Activated naive CD4-positive, alpha-beta T cell treated with anti-CD3 and anti-CD28 coated beads for 36 hours (primary cell): Measurements from ENCODE around the gene ITPR2. TPM values are rescaled to one million over a fixed set of nuclear protein-coding genes. Genes with fewer than 3 reads are reported as not detected.

Experiments
- CTCF ChIA-PET: fragments of 350-600 bp; sonication (Branson Sonifier 250); formaldehyde crosslinking; loops from one replicate; lab custom pipeline; 2021; ENCODE audit warnings: antibody characterized with exemption; lab: Charles Lee
- DNase-seq: peaks from one replicate; pipeline ENCODE4 v3.0.0-alpha.2; 2020
- H3K27ac Mint-ChIP-seq: one replicate; pipeline ENCODE4 v1.8.0; 2021; ENCODE audit warnings: mild to moderate bottlenecking, mixed read lengths
- H3K27me3 Mint-ChIP-seq: one replicate; pipeline ENCODE4 v1.8.0; 2021; ENCODE audit warnings: low read depth, mixed read lengths
- H3K36me3 Mint-ChIP-seq: one replicate; pipeline ENCODE4 v1.8.0; 2021; ENCODE audit warnings: low read depth, mixed read lengths
- H3K4me1 Mint-ChIP-seq: one replicate; pipeline ENCODE4 v1.8.0; 2021; ENCODE audit warnings: low read depth, mixed read lengths
- H3K4me3 Mint-ChIP-seq: one replicate; pipeline ENCODE4 v1.8.0; 2021; ENCODE audit warnings: mild to moderate bottlenecking, moderate library complexity, mixed read lengths
- H3K9me3 Mint-ChIP-seq: one replicate; pipeline ENCODE4 v1.8.0; 2021; ENCODE audit warnings: mixed read lengths
- intact Hi-C: fragments of 100-400 bp; cut with micrococcal nuclease; formaldehyde crosslinking; loops from one replicate; pipeline ENCODE4 v1.15.1; 2023
- total RNA-seq, 2 experiments: library from RNA; stranded (reverse); gene quantifications; one replicate each; pipeline ENCODE4 v1.2.3, GENCODE V29; 2021

Gene ITPR2
- total RNA-seq, 2 experiments from 2014 or later: 24.4 to 24.5 TPM

DNA sequence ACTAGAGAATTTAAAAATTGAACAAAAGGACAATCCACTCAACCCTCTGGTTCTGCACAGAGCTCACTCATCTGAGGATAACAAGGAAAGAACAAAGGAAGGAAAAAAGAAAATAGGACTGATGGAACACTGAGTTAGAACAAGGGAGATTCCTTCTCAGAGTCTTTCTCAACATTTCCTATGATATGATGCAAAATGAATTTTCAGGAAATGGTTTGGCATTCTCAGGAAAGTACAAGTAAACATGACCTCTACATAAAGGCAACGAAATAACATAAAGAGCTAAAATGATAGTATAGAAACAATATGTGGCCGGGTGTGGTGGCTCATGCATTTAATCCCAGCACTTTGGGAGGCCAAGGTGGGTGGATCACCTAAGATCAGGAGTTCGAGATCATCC lies 135.8 kb downstream of the ITPR2 start:
- no peak for DNase-seq
- H3K4me1 Mint-ChIP-seq: no peaks in the 10 kb centered on the region
- no peaks in the 10 kb centered on the region for H3K9me3 Mint-ChIP-seq
- H3K4me3 Mint-ChIP-seq: no peak overlapping the region
- H3K27me3 Mint-ChIP-seq: no peaks in the 10 kb centered on the region
- H3K36me3 Mint-ChIP-seq: peaks cover 26% of the 10 kb centered on the region
- intact Hi-C loops: no loop called here
- CTCF ChIA-PET: interaction anchor here (1.4 kb wide), 1 partner anchor 16 kb away, joined by 3 read pairs; no protein-coding TSS in a partner anchor
- H3K27ac Mint-ChIP-seq: no peak overlapping the region

DNA sequence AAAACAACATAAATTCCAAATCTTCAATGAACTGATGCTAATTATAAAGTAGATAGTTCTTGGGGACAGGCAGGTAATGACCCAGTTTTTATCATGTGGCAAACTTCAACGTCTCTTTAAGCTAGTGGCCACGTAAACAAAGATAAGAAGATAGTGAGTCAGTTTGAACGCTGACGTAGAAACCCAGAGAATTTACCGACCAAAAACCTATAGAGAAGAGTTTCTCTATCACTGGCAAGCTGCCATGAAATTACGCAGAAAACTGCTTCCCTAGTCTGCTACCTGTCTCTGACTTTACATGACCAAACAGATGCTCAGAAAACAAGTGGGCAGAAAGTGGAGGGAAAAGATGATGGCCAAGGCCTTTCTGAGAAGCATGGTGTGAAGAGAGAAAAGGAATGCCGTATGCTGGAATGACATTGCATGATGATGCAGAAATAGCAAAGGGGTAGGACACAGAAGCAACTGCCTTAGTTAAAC lies 136.3 kb downstream of the ITPR2 start:
- Mint-ChIP-seq H3K36me3 (peaks cover 26% of the 10 kb centered on the region), H3K27me3 (no peaks in the 10 kb centered on the region), H3K9me3 (no peaks in the 10 kb centered on the region), H3K4me1 (no peaks in the 10 kb centered on the region), H3K4me3 (no peak overlapping the region), H3K27ac (no peak overlapping the region)
- CTCF ChIA-PET: interaction anchor here (1.4 kb wide), 1 partner anchor 15 kb away, joined by 3 read pairs; no protein-coding TSS in a partner anchor
- no peak for DNase-seq
- intact Hi-C loops: no loop called here

DNA sequence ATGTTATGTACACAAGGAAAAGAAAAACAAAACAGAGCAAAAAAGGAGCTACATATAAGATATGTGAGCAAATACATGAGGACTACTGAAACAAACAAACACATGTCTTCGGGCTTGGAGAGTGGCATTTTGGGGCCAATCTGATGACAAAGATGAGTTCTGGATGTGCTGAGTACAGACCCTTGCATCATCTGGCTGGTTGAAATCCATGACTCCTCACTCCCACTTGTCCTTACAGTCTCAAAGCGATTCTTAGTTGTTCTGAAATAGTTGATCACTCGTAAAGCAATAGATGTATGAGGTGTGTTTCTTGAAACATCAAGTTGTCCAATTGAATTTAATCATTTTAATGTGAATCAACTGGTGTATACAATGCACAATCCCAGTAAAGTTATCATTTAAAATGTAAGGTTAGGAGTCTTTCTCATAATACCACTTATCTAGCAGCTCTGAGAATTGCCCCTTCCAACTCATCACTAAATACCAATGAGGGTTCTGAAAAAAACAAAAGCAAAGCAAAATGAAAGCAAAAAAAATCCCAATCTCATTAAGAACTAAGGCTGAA lies 136.9 kb downstream of the ITPR2 start:
- Mint-ChIP-seq H3K4me1 (no peaks in the 10 kb centered on the region), H3K9me3 (no peaks in the 10 kb centered on the region), H3K27ac (no peak overlapping the region), H3K36me3 (peaks cover 26% of the 10 kb centered on the region), H3K4me3 (no peak overlapping the region), H3K27me3 (no peaks in the 10 kb centered on the region)
- no peak for DNase-seq
- intact Hi-C loops: no loop called here
- CTCF ChIA-PET: interaction anchor here (1.4 kb wide), 1 partner anchor 15 kb away, joined by 3 read pairs; no protein-coding TSS in a partner anchor

DNA sequence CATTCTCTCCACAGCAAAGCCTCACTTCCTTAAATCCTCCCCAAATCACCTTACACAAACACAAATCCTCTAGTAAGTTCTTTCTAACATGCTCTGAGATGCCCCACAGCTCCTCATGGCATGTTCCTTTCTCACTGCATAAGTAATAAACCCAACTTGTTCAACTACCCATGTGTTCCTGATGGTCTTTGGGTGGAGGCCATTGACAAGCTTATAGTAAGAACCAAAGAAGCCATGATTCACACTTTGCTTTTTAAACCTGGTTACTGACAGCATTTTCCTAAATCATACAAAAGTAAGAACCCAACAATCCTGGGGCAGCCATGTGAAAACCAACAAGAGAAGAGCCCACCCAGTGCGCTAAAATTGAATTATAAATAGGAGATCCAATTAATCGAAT lies 138.6 kb downstream of the ITPR2 start:
- CTCF ChIA-PET: no interaction called here
- intact Hi-C loops: no loop called here
- H3K27me3 Mint-ChIP-seq: no peaks in the 10 kb centered on the region
- no peaks in the 10 kb centered on the region for H3K9me3 Mint-ChIP-seq
- H3K36me3 Mint-ChIP-seq: peaks cover 26% of the 10 kb centered on the region
- H3K4me1 Mint-ChIP-seq: no peaks in the 10 kb centered on the region
- no peak overlapping the region for H3K27ac Mint-ChIP-seq
- no peak for DNase-seq
- H3K4me3 Mint-ChIP-seq: no peak overlapping the region

DNA sequence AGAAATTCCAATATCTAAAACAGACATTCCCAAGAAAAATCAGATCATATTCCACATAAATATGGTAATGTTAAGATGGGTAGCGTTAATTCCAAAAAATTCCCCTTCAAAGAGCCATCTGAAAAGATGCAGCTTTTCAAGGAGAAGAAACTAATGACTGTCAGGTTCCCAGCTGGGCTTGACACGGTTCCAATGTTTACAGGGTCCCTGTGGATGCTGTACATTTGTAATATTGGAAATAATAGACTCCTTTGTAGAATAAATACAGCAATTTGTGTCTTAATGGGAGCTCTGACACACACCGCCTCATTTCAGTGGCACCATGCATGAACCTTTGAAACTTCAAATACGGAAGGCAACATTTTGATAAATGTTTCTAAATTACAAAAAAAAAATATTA lies 140.6 kb downstream of the ITPR2 start:
- H3K4me1 Mint-ChIP-seq: no peaks in the 10 kb centered on the region
- H3K27me3 Mint-ChIP-seq: no peaks in the 10 kb centered on the region
- H3K4me3 Mint-ChIP-seq: no peak overlapping the region
- CTCF ChIA-PET: interaction anchor here (1.1 to 2.3 kb wide), 2 partner anchors 9 to 11 kb away, joined by 3 to 8 read pairs; no protein-coding TSS in a partner anchor
- no peak overlapping the region for H3K27ac Mint-ChIP-seq
- no peaks in the 10 kb centered on the region for H3K9me3 Mint-ChIP-seq
- DNase-seq: no peak
- peaks cover 26% of the 10 kb centered on the region for H3K36me3 Mint-ChIP-seq
- intact Hi-C loops: no loop called here

DNA sequence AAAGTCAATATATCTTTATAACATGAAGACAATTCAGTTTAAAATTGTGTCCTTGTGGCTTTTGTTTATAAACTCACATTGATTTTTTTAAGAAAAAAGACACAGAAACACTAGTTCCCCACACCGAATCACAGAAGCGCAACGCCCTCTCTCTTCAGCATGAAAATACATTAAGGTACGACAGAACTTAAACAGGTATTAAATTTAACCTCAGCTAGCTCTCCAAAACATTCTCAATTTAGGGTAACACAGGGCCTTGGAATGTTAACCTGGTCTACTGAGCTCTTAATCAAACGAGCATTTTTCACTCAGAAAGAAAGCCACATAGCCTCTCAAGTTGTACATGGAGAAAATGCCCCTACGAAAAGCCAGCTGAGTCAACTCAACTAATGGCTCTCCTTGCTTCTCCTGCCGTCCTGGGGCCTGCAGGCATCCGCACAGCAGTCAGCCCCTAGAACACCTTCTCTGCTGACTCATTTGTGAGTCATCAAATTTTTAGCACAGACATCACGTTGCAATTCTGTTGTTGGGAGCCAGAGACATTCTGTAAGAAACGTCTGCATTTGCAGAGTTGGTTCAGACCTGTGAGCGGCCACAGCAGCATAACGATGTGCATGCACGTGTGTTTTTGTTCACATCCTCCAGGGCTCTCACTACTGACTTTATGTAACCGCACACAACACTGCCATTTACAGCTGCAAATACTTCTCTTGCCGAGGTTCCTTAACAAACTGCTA lies 141.6 kb downstream of the ITPR2 start:
- peaks cover 27% of the 10 kb centered on the region for H3K36me3 Mint-ChIP-seq
- no peak overlapping the region for H3K4me3 Mint-ChIP-seq
- H3K9me3 Mint-ChIP-seq: no peaks in the 10 kb centered on the region
- no peak overlapping the region for H3K27ac Mint-ChIP-seq
- no peaks in the 10 kb centered on the region for H3K27me3 Mint-ChIP-seq
- H3K4me1 Mint-ChIP-seq: no peaks in the 10 kb centered on the region
- intact Hi-C loops: no loop called here
- CTCF ChIA-PET: interaction anchor here (1.1 kb wide), 1 partner anchor 10 kb away, joined by 3 read pairs; no protein-coding TSS in a partner anchor
- no peak for DNase-seq

DNA sequence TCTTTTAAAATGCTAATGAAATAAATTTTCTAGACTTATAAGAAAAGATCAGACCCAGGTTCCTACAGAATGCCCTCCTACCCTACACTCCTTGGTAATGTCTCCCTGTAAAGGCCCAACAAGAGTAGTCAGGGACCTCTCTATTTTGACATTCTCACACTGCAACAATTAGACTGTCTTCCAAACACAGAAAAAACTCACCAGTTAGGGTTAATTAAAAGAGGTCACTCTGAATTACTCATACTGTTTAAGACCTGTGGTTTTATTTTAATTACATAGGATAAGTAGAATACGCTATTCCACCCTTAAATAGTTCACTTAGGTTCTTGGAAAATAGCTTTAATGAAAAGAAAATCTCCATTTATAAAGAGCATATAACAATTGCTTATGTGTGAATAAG lies 142.4 kb downstream of the ITPR2 start:
- CTCF ChIA-PET: no interaction called here
- H3K27me3 Mint-ChIP-seq: no peaks in the 10 kb centered on the region
- H3K27ac Mint-ChIP-seq: no peak overlapping the region
- H3K4me3 Mint-ChIP-seq: no peak overlapping the region
- no peaks in the 10 kb centered on the region for H3K4me1 Mint-ChIP-seq
- DNase-seq: no peak
- intact Hi-C loops: no loop called here
- peaks cover 24% of the 10 kb centered on the region for H3K36me3 Mint-ChIP-seq
- no peaks in the 10 kb centered on the region for H3K9me3 Mint-ChIP-seq

DNA sequence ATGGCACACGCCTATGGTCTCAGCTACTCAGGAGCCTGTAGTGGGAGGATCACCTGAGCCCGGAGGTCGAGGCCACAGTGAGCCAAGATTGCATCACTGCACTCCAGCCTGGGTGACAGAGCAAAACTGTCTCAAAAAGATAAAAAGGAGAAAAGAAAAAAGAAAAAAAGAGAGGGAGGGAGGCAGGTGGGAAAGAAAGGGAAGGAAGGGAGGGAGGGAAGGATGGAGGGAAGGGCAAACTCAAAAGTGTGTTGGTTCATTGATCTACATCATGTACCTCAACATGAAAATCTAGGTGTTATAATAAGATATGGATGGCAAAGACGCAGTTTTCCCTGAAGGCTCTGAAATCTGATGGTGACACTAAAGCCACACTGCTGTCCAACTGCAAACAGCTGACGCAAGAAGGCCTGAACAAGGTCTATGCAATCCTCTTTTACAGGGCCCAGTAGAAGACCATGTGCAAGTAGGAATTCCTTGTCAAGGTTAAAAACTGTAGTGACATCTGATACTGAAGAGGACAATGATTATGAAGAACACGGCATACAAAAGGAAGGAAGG lies 143.6 kb downstream of the ITPR2 start:
- Mint-ChIP-seq H3K36me3 (peaks cover 30% of the 10 kb centered on the region), H3K4me1 (no peaks in the 10 kb centered on the region), H3K9me3 (no peaks in the 10 kb centered on the region), H3K4me3 (no peak overlapping the region), H3K27ac (no peak overlapping the region), H3K27me3 (no peaks in the 10 kb centered on the region)
- CTCF ChIA-PET: no interaction called here
- no peak for DNase-seq
- intact Hi-C loops: no loop called here

DNA sequence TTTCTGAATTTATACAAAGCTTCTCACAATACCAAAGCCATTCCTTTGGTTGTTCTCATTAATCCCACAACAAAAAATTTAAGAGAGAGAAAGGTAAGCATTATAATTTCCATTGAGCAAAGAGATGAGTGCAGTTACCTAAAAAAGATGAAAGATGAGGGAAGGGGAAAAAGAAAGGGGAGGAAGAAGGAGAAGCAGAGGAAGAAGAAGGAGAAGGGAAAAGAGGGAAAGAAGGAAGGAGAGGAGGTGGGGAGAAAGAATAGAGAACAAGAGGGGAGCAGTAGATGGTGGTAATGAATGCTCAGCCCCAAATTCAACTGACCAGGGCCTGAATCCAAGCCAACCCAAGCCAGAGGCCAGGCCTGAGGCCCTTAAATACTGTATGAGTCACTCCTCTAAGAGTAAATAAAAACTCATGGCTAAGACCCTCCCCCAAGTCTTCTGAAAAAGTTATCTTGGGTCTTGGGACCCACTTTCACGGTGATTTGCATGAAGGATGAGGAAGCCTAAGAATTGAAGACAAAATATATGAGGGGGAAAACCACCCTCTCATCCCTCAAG lies 144.6 kb downstream of the ITPR2 start:
- no peaks in the 10 kb centered on the region for H3K27me3 Mint-ChIP-seq
- H3K36me3 Mint-ChIP-seq: peaks cover 37% of the 10 kb centered on the region

DNA sequence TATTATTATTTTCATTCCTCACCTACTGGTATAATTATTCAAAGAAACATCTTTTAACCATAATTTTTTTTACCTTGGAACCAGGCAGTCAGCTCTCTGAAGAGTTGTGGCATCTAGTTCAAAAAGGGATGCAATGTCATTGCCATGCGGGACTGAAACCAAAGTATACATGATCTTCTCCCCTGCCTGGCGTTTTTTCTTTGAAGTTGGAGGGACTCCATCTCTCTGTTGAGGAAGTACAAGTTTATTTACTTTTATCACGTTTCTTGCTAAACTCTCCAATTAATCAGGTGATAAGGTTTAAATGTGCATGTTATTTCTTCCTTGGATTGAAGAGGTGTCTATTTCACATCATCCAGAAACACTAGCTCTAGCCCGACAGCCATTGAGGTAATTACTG lies 146.6 kb downstream of the ITPR2 start:
- CTCF ChIA-PET: interaction anchor here (1.9 kb wide), 1 partner anchor 15 kb away, joined by 4 read pairs; no protein-coding TSS in a partner anchor
- intact Hi-C loops: no loop called here
- H3K27me3 Mint-ChIP-seq: no peaks in the 10 kb centered on the region
- peaks cover 46% of the 10 kb centered on the region for H3K36me3 Mint-ChIP-seq
- no peak overlapping the region for H3K4me3 Mint-ChIP-seq
- no peak overlapping the region for H3K27ac Mint-ChIP-seq
- peaks cover 2% of the 10 kb centered on the region for H3K9me3 Mint-ChIP-seq
- H3K4me1 Mint-ChIP-seq: no peaks in the 10 kb centered on the region
- DNase-seq: no peak

More for the DNA sequence above, 144.6 kb downstream of the ITPR2 start:
- Mint-ChIP-seq H3K4me3 (no peak overlapping the region), H3K27ac (no peak overlapping the region), H3K4me1 (no peaks in the 10 kb centered on the region), H3K9me3 (peaks cover 2% of the 10 kb centered on the region)
- CTCF ChIA-PET: no interaction called here
- DNase-seq: no peak
- intact Hi-C loops: no loop called here

DNA sequence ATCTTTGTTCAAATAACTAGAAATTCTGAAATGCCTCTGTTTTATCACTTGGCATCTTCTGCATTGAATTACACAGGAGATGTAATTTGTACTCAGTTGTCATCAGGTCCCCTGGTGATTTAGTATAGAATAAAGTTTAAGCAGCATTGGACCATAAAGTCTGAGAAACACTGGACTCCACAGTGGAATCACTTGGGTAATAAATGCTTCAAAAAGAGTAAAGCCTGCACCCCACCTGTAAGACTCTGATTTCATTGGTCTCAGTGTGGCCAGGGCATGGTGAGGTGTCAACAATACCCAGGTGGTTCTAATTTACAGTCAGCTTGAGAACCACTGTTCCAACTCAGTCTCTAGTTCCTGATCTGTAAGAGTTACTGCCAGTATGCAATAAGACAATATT lies 148.9 kb downstream of the ITPR2 start:
- Mint-ChIP-seq H3K36me3 (peaks cover 46% of the 10 kb centered on the region), H3K9me3 (peaks cover 2% of the 10 kb centered on the region), H3K4me3 (no peak overlapping the region), H3K27me3 (no peaks in the 10 kb centered on the region), H3K4me1 (no peaks in the 10 kb centered on the region), H3K27ac (no peak overlapping the region)
- DNase-seq: no peak
- intact Hi-C loops: no loop called here
- CTCF ChIA-PET: no interaction called here

DNA sequence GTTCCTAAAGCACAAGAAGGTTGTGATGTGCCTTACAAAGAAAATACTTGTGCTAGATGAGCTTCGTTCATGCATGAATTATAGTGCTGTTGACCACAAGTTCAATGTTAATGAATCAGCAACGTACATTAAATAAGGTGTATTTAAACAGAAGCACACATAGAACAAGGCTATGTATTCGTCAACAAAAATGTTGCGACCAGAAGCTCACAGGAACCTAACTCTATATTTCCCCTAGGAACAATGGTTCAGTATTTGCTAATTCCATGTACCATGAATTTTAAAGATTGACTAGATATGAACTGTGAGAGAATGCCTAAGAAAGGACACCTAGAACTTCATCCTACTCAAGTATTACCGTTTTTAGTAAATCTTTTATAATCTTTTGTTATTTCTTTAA lies 149.6 kb downstream of the ITPR2 start:
- Mint-ChIP-seq H3K27ac (no peak overlapping the region), H3K9me3 (peaks cover 2% of the 10 kb centered on the region), H3K4me3 (no peak overlapping the region), H3K4me1 (no peaks in the 10 kb centered on the region), H3K36me3 (peaks cover 43% of the 10 kb centered on the region), H3K27me3 (no peaks in the 10 kb centered on the region)
- intact Hi-C loops: no loop called here
- no peak for DNase-seq
- CTCF ChIA-PET: no interaction called here
